A549 (cell line): ENCODE results near the gene HNRNPA3. TPM values are rescaled to one million over a fixed set of nuclear protein-coding genes. Genes with fewer than 3 reads are reported as not detected.

Source experiments
- ATAC-seq, 2 experiments: fragments of 200-7000 bp in 1 of 2; fragments of >200 bp in 1 of 2; cut with Nextera tagmentation in 1 of 2; cut with Tn5 transposase in 1 of 2; 3 replicates each; pipeline versions ENCODE4 v1.8.0 to v1.9.1; 2018 to 2020; ENCODE audit warnings: mild to moderate bottlenecking in 1 of 2, moderate library complexity in 1 of 2
- CTCF ChIA-PET: fragments of 300-600 bp; sonication (Branson Sonifier 250); formaldehyde crosslinking; extraction: SDS; loops from one replicate; lab custom pipeline; 2021; ENCODE audit warnings: antibody characterized with exemption, inconsistent platforms; lab: Yijun Ruan, JAX
- POLR2A ChIA-PET: fragments of 350-600 bp; formaldehyde crosslinking; extraction: SDS; loops from one replicate; lab custom pipeline; 2021; ENCODE audit warnings: antibody characterized with exemption, inconsistent platforms; lab: Yijun Ruan, JAX
- DNase-seq, 2 experiments: peaks; one replicate each; pipeline versions ENCODE4 v3.0.0 to v3.0.0-alpha.2; 2011 to 2016; ENCODE audit warnings: low read depth in 1 of 2, low spot score in 1 of 2
- FAIRE-seq: peaks from 2 replicates; lab custom pipeline; 2011; peaks lifted over from hg19 to GRCh38; lab: Jason Lieb, UNC
- H3K27ac ChIP-seq, 2 experiments: fragments of >200 bp; sonication (Bioruptor Twin); formaldehyde crosslinking; 3 replicates each; pipeline ENCODE4 v1.5.1; 2016 to 2017
- H3K4me1 ChIP-seq: fragments of >200 bp; sonication (Bioruptor Twin); formaldehyde crosslinking; 3 replicates; pipeline ENCODE4 v1.6.1; 2016
- H3K4me2 ChIP-seq: fragments of >200 bp; sonication (Bioruptor Twin); formaldehyde crosslinking; 3 replicates; pipeline ENCODE4 v1.6.1; 2016
- H3K4me3 ChIP-seq: fragments of >200 bp; sonication (Bioruptor Twin); formaldehyde crosslinking; 3 replicates; pipeline ENCODE4 v1.5.1; 2016
- H3K9me3 ChIP-seq: fragments of >200 bp; sonication (Bioruptor Twin); formaldehyde crosslinking; 3 replicates; pipeline ENCODE4 v1.6.1; 2016
- BHLHE40 ChIP-seq: IDR thresholded peaks from 2 replicates; pipeline ENCODE4 v1.6.1; 2012; ENCODE audit warnings: low read depth, low read length, inconsistent platforms
- CBX8 ChIP-seq: fragments of 200-600 bp; sonication (generic); IDR thresholded peaks from 2 replicates; pipeline ENCODE4 v1.6.1; 2016
- EHMT2 ChIP-seq: fragments of 200-600 bp; sonication (generic); IDR thresholded peaks from 2 replicates; pipeline ENCODE4 v1.6.1; 2016; ENCODE audit warnings: antibody characterized with exemption, low read depth, mild to moderate bottlenecking, moderate library complexity
- FOSL2 ChIP-seq, 2 experiments: fragments of 450-650 bp in 1 of 2; fragments of >200 bp in 1 of 2; sonication (Bioruptor Twin) in 1 of 2; formaldehyde crosslinking; IDR thresholded peaks; 2 replicates each; pipeline versions ENCODE4 v1.5.0 to v1.6.1; 2016 to 2020; ENCODE audit warnings: mild to moderate bottlenecking in 1 of 2, moderate library complexity in 1 of 2
- FOXS1 ChIP-seq: fragments of 250-450 bp; sonication (Bioruptor Pico); IDR thresholded peaks from 2 replicates; pipeline ENCODE4 v1.5.0; 2020; ENCODE audit warnings: mild to moderate bottlenecking, moderate library complexity
- GATA3 ChIP-seq: IDR thresholded peaks from 2 replicates; pipeline ENCODE4 v1.6.1; 2012; ENCODE audit warnings: borderline replicate concordance
- HOXB13 ChIP-seq: fragments of 250-450 bp; sonication (Bioruptor Pico); IDR thresholded peaks from 2 replicates; pipeline ENCODE4 v1.5.0; 2020; ENCODE audit warnings: low read depth, mild to moderate bottlenecking, moderate library complexity
- JUN ChIP-seq, 2 experiments: fragments of >200 bp; sonication (Bioruptor Twin); formaldehyde crosslinking; IDR thresholded peaks; 2 replicates in 1 of 2; 3 replicates in 1 of 2; pipeline ENCODE4 v1.6.1; 2016 to 2017
- JUNB ChIP-seq: fragments of >200 bp; sonication (Bioruptor Twin); formaldehyde crosslinking; IDR thresholded peaks from 2 replicates; pipeline ENCODE4 v1.6.1; 2016
- KDM1A ChIP-seq: fragments of 200-600 bp; sonication (generic); IDR thresholded peaks from 2 replicates; pipeline ENCODE4 v1.6.1; 2016; ENCODE audit warnings: low read depth, mild to moderate bottlenecking
- KDM5A ChIP-seq: fragments of 200-600 bp; sonication (generic); IDR thresholded peaks from 2 replicates; pipeline ENCODE4 v1.6.1; 2016; ENCODE audit warnings: antibody characterized with exemption, mild to moderate bottlenecking
- NR3C1 ChIP-seq: fragments of >200 bp; sonication (Bioruptor Twin); formaldehyde crosslinking; IDR thresholded peaks from 3 replicates; pipeline ENCODE4 v1.6.1; 2017
- PHF8 ChIP-seq: fragments of 200-600 bp; sonication (generic); IDR thresholded peaks from 2 replicates; pipeline ENCODE4 v1.6.1; 2016; ENCODE audit warnings: low read depth, mild to moderate bottlenecking, antibody characterized with exemption, moderate library complexity, borderline replicate concordance
- POLR2A ChIP-seq: IDR thresholded peaks from 2 replicates; pipeline ENCODE4 v1.6.1; 2012; ENCODE audit warnings: mild to moderate bottlenecking, low read length
- RAD21 ChIP-seq, 2 experiments: fragments of >200 bp in 1 of 2; sonication (Bioruptor Twin) in 1 of 2; formaldehyde crosslinking in 1 of 2; IDR thresholded peaks in 1 of 2; conservative IDR thresholded peaks in 1 of 2; 2 replicates in 1 of 2; 3 replicates in 1 of 2; pipeline ENCODE4 v1.6.1; 2012 to 2018; ENCODE audit warnings: inconsistent platforms in 1 of 2
- RARB ChIP-seq: fragments of 250-450 bp; sonication (Bioruptor Pico); IDR thresholded peaks from 2 replicates; pipeline ENCODE4 v1.8.0; 2021; ENCODE audit warnings: mild to moderate bottlenecking, moderate library complexity
- RCOR1 ChIP-seq: fragments of 150-350 bp; IDR thresholded peaks from 2 replicates; pipeline ENCODE4 v1.6.1; 2014; ENCODE audit warnings: antibody characterized with exemption, low read length, low read depth
- RFX5 ChIP-seq: fragments of 450-650 bp; IDR thresholded peaks from 2 replicates; pipeline ENCODE4 v1.7.1; 2014; ENCODE audit warnings: antibody characterized with exemption, mild to moderate bottlenecking, moderate library complexity
- RNF2 ChIP-seq: fragments of 200-600 bp; sonication (generic); IDR thresholded peaks from 2 replicates; pipeline ENCODE4 v1.6.1; 2016; ENCODE audit warnings: low read depth, mild to moderate bottlenecking, antibody characterized with exemption, moderate library complexity, borderline replicate concordance
- ZC3H11A ChIP-seq: fragments of 450-650 bp; IDR thresholded peaks from 2 replicates; pipeline ENCODE4 v1.6.1; 2014; ENCODE audit warnings: antibody characterized with exemption, mild to moderate bottlenecking
- ZFP36 ChIP-seq: fragments of 450-650 bp; IDR thresholded peaks from 2 replicates; pipeline ENCODE4 v1.6.1; 2014; ENCODE audit warnings: borderline replicate concordance; ENCODE audit not compliant: partially characterized antibody
- ZNF302 ChIP-seq: fragments of 250-450 bp; sonication (Bioruptor Pico); IDR thresholded peaks from 2 replicates; pipeline ENCODE4 v1.9.0; 2021; ENCODE audit warnings: inconsistent platforms, mild to moderate bottlenecking, moderate library complexity
- WGBS: methylation state at CpG from one replicate; pipeline ENCODE4 v1.1.6; 2017; ENCODE audit errors: missing lambda C conversion rate; 5-methylcytosine and 5-hydroxymethylcytosine counted together
- polyA plus RNA-seq, 4 experiments: library from polyadenylated mRNA; depleted of rRNA in 3 of 4; stranded (reverse); fragments of >200 nt; fragmentation: RNase III in 1 of 4; extraction: RNeasy Plus Mini Kit Qiagen cat#74134 plus additional on column Dnase treatment in 1 of 4; gene quantifications; 2 replicates in 3 of 4; 3 replicates in 1 of 4; pipeline ENCODE4 v1.2.3, GENCODE V29; 2011 to 2017
- TF ChIP-seq, protein P1 (sequence below): fragments of >200 bp; sonication (Bioruptor Twin); formaldehyde crosslinking; IDR thresholded peaks from 3 replicates; pipeline ENCODE4 v1.5.1; 2016
- TF ChIP-seq, protein P2 (sequence below): fragments of 250-450 bp; sonication (Bioruptor Pico); IDR thresholded peaks from 2 replicates; pipeline ENCODE4 v1.5.0; 2021; ENCODE audit warnings: mild to moderate bottlenecking, moderate library complexity, borderline replicate concordance
- TF ChIP-seq, protein P3 (sequence below): fragments of >200 bp; sonication (Bioruptor Twin); formaldehyde crosslinking; IDR thresholded peaks from 3 replicates; pipeline ENCODE4 v1.6.1; 2016
- TF ChIP-seq, protein P4 (sequence below): fragments of 200-600 bp; sonication (generic); IDR thresholded peaks from 2 replicates; pipeline ENCODE4 v1.6.1; 2016; ENCODE audit warnings: antibody characterized with exemption, mild to moderate bottlenecking, moderate library complexity
- TF ChIP-seq, protein P5 (sequence below): fragments of 150-350 bp; IDR thresholded peaks from 2 replicates; pipeline ENCODE4 v1.6.1; 2014; ENCODE audit warnings: low read depth, mild to moderate bottlenecking, low read length

HNRNPA3 gene
- polyA plus RNA-seq, 2 of the 4 experiments (the other 2 are of a cell fraction), result 357 to 755 TPM

DNA sequence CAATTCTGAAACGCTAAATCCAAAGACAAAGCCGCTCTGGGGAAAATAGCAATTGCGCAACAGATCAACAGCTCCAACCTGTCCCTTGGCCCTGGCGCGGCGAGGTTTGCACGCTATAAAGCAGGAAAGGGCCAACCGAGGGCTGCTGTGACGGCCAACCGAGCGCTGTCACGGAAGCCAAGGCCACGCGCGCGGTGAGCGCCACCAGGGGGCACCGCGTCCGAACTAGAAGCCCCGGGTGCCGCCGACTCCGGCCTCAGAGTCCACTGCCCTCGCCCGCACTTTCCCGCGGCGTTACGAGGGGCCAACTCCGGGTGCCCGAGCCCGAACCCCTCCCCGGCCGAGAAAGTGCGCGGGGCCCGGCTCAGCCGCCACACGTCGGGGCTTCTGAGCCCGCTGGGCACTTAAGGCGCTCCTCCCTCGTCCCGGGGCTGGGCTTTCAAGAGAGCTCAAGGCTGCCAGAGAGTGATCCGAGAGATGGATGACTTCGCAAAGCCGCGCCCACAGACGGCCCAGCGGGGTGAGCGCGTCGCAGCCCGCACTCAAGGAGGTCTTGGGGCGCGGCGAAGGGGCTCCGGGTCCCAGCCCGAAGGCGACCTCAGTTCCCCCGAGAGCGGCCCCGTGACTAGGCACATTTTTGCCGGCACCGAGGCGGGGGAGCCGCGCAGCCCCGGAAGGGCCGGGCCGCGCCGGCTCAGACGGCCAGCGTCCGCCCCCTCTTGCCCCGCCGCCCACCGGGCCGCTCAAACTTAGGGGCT lies 51.0 kb downstream of the HNRNPA3 start (continued):
- TF ChIP-seq, protein P1, sequence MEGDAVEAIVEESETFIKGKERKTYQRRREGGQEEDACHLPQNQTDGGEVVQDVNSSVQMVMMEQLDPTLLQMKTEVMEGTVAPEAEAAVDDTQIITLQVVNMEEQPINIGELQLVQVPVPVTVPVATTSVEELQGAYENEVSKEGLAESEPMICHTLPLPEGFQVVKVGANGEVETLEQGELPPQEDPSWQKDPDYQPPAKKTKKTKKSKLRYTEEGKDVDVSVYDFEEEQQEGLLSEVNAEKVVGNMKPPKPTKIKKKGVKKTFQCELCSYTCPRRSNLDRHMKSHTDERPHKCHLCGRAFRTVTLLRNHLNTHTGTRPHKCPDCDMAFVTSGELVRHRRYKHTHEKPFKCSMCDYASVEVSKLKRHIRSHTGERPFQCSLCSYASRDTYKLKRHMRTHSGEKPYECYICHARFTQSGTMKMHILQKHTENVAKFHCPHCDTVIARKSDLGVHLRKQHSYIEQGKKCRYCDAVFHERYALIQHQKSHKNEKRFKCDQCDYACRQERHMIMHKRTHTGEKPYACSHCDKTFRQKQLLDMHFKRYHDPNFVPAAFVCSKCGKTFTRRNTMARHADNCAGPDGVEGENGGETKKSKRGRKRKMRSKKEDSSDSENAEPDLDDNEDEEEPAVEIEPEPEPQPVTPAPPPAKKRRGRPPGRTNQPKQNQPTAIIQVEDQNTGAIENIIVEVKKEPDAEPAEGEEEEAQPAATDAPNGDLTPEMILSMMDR, result peak; percentile 80
- TF ChIP-seq RNF2, result no peak
- TF ChIP-seq FOSL2 (IDR thresholded peaks at IDR 0.05), result no peak
- TF ChIP-seq FOSL2 (CRISPR knock-in tag; IDR thresholded peaks at IDR 0.05), result peak; percentile 66
- no peak for TF ChIP-seq RFX5
- TF ChIP-seq JUN (IDR thresholded peaks at IDR 0.05), result peak; percentile 85 to 95
- no peak for TF ChIP-seq FOXS1
- TF ChIP-seq ZFP36, result no peak
- no peak for TF ChIP-seq PHF8
- TF ChIP-seq RCOR1, result no peak
- TF ChIP-seq ZNF302, result no peak
- TF ChIP-seq POLR2A, result peak; percentile 24
- TF ChIP-seq GATA3, result peak; percentile 91

DNA sequence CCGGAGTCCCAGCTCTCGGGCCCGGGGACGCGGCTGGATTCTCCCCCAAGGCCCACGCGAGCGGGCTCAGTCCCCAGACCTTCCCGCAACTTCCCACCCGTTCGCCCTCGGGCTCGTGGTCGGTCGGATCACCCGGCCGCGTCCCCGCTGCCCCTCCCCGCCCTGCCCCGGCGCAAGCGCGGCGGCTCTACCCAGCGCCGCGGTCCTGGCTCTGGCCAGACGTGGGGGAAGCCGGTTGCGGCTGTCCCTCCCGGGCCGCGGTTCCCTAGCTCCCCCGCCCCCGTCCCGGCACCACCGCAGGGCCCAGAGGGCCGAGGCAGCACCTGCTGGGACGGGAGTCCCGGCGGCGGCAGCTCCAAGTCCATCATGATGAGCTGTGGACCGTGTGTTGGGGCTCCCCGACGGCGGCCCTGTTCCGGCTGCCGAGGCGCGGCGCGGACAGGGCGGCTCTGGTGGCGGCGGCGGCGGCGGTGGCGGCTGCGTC lies 51.7 kb downstream of the HNRNPA3 start:
- FAIRE-seq (no peak), ATAC-seq (peak; percentile 35 to 50), DNase-seq (peak in 1 of 2 experiments; percentile 53)
- POLR2A ChIA-PET, result interaction anchor here (0.9 to 2.9 kb wide), 20 partner anchors 9 to 1160 kb away, joined by 3 to 48 read pairs (median 7); partner anchors contain the start of genes AGPS and HNRNPA3
- Histone ChIP-seq H3K4me3 (peak overlapping the region; percentile 92), H3K27ac (peak overlapping the region; percentile 99 to 100), H3K9me3 (no peaks in the 10 kb centered on the region), H3K4me1 (peaks cover 46% of the 10 kb centered on the region), H3K4me2 (peak overlapping the region; percentile 88)
- CTCF ChIA-PET, result interaction anchor here (0.5 to 12.5 kb wide), 38 partner anchors 9 to 492 kb away, joined by 3 to 123 read pairs (median 4); no protein-coding TSS in a partner anchor
- TF ChIP-seq PHF8, result peak; percentile 53
- peak in 1 of 2 experiments; percentile 4; a peak in 1 of 5 replicates for TF ChIP-seq RAD21 (conservative IDR thresholded peaks at IDR 0.05 in 1 of 2, IDR thresholded peaks at IDR 0.05 in 1 of 2)
- TF ChIP-seq RARB, result no peak
- no peak for TF ChIP-seq NR3C1
- no peak for TF ChIP-seq BHLHE40
- TF ChIP-seq CBX8, result no peak
- no peak for TF ChIP-seq EHMT2
- no peak for TF ChIP-seq KDM1A
- TF ChIP-seq, protein P2, sequence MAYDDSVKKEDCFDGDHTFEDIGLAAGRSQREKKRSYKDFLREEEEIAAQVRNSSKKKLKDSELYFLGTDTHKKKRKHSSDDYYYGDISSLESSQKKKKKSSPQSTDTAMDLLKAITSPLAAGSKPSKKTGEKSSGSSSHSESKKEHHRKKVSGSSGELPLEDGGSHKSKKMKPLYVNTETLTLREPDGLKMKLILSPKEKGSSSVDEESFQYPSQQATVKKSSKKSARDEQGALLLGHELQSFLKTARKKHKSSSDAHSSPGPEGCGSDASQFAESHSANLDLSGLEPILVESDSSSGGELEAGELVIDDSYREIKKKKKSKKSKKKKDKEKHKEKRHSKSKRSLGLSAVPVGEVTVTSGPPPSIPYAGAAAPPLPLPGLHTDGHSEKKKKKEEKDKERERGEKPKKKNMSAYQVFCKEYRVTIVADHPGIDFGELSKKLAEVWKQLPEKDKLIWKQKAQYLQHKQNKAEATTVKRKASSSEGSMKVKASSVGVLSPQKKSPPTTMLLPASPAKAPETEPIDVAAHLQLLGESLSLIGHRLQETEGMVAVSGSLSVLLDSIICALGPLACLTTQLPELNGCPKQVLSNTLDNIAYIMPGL, result no peak; the same call in 1 of the 2 replicates
- TF ChIP-seq, protein P3, sequence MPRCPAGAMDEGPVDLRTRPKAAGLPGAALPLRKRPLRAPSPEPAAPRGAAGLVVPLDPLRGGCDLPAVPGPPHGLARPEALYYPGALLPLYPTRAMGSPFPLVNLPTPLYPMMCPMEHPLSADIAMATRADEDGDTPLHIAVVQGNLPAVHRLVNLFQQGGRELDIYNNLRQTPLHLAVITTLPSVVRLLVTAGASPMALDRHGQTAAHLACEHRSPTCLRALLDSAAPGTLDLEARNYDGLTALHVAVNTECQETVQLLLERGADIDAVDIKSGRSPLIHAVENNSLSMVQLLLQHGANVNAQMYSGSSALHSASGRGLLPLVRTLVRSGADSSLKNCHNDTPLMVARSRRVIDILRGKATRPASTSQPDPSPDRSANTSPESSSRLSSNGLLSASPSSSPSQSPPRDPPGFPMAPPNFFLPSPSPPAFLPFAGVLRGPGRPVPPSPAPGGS, result 0 out of 3 replicates have a peak, but pooled peaks have one; percentile 70
- no peak for TF ChIP-seq KDM5A
- no peak for TF ChIP-seq HOXB13 (CRISPR knock-in tag)
- no peak for TF ChIP-seq JUNB
- TF ChIP-seq, protein P4, sequence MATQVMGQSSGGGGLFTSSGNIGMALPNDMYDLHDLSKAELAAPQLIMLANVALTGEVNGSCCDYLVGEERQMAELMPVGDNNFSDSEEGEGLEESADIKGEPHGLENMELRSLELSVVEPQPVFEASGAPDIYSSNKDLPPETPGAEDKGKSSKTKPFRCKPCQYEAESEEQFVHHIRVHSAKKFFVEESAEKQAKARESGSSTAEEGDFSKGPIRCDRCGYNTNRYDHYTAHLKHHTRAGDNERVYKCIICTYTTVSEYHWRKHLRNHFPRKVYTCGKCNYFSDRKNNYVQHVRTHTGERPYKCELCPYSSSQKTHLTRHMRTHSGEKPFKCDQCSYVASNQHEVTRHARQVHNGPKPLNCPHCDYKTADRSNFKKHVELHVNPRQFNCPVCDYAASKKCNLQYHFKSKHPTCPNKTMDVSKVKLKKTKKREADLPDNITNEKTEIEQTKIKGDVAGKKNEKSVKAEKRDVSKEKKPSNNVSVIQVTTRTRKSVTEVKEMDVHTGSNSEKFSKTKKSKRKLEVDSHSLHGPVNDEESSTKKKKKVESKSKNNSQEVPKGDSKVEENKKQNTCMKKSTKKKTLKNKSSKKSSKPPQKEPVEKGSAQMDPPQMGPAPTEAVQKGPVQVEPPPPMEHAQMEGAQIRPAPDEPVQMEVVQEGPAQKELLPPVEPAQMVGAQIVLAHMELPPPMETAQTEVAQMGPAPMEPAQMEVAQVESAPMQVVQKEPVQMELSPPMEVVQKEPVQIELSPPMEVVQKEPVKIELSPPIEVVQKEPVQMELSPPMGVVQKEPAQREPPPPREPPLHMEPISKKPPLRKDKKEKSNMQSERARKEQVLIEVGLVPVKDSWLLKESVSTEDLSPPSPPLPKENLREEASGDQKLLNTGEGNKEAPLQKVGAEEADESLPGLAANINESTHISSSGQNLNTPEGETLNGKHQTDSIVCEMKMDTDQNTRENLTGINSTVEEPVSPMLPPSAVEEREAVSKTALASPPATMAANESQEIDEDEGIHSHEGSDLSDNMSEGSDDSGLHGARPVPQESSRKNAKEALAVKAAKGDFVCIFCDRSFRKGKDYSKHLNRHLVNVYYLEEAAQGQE, result no peak
- peak; percentile 19; the same call in 1 of the 2 replicates for TF ChIP-seq POLR2A
- no peak for TF ChIP-seq ZC3H11A
- TF ChIP-seq, protein P5, sequence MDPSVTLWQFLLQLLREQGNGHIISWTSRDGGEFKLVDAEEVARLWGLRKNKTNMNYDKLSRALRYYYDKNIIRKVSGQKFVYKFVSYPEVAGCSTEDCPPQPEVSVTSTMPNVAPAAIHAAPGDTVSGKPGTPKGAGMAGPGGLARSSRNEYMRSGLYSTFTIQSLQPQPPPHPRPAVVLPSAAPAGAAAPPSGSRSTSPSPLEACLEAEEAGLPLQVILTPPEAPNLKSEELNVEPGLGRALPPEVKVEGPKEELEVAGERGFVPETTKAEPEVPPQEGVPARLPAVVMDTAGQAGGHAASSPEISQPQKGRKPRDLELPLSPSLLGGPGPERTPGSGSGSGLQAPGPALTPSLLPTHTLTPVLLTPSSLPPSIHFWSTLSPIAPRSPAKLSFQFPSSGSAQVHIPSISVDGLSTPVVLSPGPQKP, result no peak
- WGBS, result 0% methylated on average over 2 of the region's 61 CpGs
